IgD-negative memory B cell (primary cell): ENCODE data around the gene DAPK2. TPM values are rescaled to one million over a fixed set of nuclear protein-coding genes. Genes with fewer than 3 reads are reported as not detected.

Experiments
- H3K27ac Mint-ChIP-seq, 3 donors: one replicate each; pipeline ENCODE4 v1.8.0; 2020 to 2022; ENCODE audit warnings: mild to moderate bottlenecking in 3 of 3, mixed read lengths in 3 of 3, moderate library complexity in 1 of 3
- H3K27me3 Mint-ChIP-seq: one replicate; pipeline ENCODE4 v1.8.0; 2021; ENCODE audit warnings: mixed read lengths
- H3K36me3 Mint-ChIP-seq: one replicate; pipeline ENCODE4 v1.8.0; 2020; ENCODE audit warnings: mild to moderate bottlenecking, mixed read lengths
- H3K4me1 Mint-ChIP-seq, 3 donors: one replicate each; pipeline ENCODE4 v1.8.0; 2020 to 2022; ENCODE audit warnings: mixed read lengths in 3 of 3, mild to moderate bottlenecking in 1 of 3
- H3K4me3 Mint-ChIP-seq, 4 donors: one replicate each; pipeline ENCODE4 v1.8.0; 2020 to 2022; ENCODE audit warnings: mild to moderate bottlenecking in 4 of 4, mixed read lengths in 4 of 4, moderate library complexity in 3 of 4
- H3K9me3 Mint-ChIP-seq, 3 donors: one replicate each; pipeline ENCODE4 v1.8.0; 2020 to 2021; ENCODE audit warnings: mixed read lengths in 3 of 3, mild to moderate bottlenecking in 1 of 3
- polyA plus RNA-seq: library from polyadenylated mRNA; unstranded; fragments of 300-500 nt; fragmentation: Illumina TruSeq; gene quantifications from one replicate; pipeline ENCODE4 v1.2.3, GENCODE V29; 2021

The DAPK2 gene
- polyA plus RNA-seq, 1 donor from 2014 or later = 7.7 TPM

DNA sequence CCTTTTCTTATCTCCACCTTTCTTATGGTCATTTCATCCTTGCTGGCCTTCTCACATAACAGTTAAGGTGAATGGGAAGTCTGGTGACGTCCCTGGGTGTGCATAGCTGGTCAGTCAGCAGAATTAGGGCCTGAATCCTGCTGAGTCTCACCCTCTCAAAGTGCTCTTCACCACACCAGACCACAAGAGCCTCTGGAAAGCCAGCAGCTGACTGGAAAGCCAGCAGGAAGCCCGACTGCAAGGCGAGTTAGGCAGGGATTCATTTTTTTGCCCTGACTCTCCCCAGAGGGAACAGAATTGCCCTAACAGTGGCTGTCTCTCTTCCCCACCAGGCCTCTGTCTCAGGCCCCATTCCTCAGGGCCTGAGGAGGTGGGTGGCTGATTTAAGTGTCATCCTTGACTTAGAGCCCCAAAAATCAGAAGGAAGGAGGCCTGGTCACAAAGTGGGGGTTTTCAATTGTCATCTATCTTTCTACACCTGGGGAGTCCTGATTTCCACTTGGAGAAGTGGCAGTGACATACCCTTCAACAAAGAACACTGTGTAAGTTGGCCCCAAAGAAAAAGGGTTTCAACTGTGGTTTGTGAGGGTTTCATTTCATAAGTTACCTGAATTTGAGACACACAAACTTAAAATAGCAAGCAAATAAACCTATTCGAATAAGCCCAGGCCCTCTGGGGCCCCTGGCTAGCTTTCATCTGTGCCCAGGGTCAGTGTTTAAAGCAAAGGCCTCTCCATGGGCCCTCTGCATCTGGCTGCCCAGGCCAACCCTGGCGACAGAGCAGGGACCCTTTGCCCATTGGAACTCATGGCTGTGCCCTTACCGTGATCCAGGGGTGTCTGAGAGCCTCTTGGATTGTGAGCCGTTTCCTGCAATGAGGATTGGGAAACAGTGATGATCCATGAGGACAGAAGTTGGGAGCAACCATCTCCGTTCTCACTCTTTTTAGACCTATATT is 122.0 kb downstream of the DAPK2 start:
- Mint-ChIP-seq H3K36me3 (peaks cover 21% of the 10 kb centered on the region), H3K4me1 (peaks cover 3 to 6% (median 4%) of the 10 kb centered on the region in 3 donors), H3K27me3 (no peaks in the 10 kb centered on the region), H3K27ac (no peak overlapping the region), H3K4me3 (no peak overlapping the region), H3K9me3 (no peaks in the 10 kb centered on the region)

DNA sequence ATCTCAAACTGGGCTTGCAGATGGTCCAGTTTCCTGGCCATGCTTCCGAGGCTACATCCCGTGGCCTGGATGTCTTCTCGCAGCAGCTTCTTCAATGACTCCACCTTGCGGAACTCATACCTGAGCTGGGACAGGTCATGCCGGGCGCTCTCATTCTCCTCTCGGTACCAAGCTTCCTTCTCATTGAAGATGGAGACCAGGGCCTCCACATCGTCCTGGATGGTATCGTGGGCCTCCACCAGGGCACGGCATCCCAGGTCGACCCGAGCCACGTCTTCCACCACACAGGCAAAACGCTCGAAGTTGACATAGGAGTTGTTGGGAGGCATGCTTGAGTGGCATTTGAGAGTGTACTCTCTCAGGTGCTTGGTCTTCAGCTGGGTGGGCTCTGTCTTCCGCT is 123.4 kb downstream of the DAPK2 start:
- H3K27ac Mint-ChIP-seq = no peak overlapping the region
- no peak overlapping the region for H3K4me3 Mint-ChIP-seq
- H3K9me3 Mint-ChIP-seq = no peaks in the 10 kb centered on the region
- peaks cover 21% of the 10 kb centered on the region for H3K36me3 Mint-ChIP-seq
- no peaks in the 10 kb centered on the region for H3K27me3 Mint-ChIP-seq
- peaks cover 3 to 6% (median 4%) of the 10 kb centered on the region in 3 donors for H3K4me1 Mint-ChIP-seq

DNA sequence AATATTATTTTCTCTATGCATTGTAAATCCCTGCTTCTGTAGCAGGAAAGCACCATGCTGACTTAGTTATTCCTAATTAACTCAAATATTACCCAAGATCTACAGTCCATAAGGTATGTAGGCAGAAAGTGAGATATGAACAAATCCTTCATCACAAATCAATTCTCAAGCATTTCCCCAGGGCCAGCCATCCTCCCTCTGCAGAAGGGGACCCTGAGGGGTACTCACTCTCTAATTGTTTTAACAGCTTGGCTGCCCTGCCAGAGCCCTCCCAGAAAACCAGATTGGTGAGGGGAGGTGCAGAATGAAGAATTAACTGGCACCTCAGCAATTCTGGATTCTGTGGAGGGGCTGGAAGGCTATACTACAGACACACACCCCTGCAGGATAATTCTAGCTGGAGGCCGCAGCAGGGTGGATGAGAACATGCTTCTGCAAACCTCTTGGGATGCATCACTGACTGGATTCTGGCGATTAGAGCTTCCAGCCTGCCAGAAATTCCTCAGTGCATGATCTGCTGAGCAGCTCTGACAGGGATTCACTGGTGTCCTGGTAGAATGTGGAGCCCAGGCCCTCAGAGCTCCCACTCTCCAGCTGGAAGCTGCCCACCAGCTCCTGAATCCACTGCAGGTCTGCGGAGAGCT is 123.9 kb downstream of the DAPK2 start:
- Mint-ChIP-seq H3K27ac (no peak overlapping the region), H3K36me3 (peaks cover 24% of the 10 kb centered on the region), H3K27me3 (no peaks in the 10 kb centered on the region), H3K4me1 (peaks cover 3 to 6% (median 4%) of the 10 kb centered on the region in 3 donors), H3K4me3 (no peak overlapping the region), H3K9me3 (no peaks in the 10 kb centered on the region)

DNA sequence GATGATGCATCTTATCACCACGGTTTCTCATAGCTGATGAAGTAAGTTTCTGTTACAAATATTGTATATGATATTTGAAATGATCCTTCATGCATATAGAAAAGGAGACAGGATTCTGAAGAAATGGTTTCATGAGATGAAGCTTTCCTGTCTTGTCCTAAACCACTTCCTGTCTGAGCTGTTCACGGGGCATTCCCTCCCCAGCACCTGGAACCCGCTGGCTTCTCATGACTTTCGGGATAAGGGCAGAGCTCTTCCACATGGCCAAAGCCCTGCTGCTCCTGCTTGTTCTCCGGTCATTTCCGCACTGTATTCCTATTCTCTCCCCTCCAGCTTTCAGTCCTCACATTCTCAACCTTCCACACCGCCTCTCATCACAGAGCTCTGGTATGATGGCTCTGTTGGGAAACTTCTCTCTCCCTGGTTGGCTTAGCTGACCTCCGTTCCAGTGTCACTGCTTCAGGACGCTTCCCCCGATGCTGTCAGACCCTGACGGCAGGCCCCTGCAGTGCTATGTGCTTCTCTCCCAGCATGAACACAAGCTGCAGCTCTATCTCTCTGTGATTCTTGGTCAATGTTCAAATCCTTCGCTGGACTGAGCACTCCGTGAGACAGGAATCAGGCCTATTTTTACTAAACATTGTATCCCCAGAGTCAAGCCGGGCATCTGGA is 125.6 kb downstream of the DAPK2 start:
- H3K36me3 Mint-ChIP-seq = peaks cover 27% of the 10 kb centered on the region
- H3K27me3 Mint-ChIP-seq = no peaks in the 10 kb centered on the region
- no peak overlapping the region for H3K4me3 Mint-ChIP-seq
- no peaks in the 10 kb centered on the region for H3K9me3 Mint-ChIP-seq
- peaks cover 3 to 6% (median 4%) of the 10 kb centered on the region in 3 donors for H3K4me1 Mint-ChIP-seq
- H3K27ac Mint-ChIP-seq = peak overlapping the region in 1 of 3 donors; percentile 63

DNA sequence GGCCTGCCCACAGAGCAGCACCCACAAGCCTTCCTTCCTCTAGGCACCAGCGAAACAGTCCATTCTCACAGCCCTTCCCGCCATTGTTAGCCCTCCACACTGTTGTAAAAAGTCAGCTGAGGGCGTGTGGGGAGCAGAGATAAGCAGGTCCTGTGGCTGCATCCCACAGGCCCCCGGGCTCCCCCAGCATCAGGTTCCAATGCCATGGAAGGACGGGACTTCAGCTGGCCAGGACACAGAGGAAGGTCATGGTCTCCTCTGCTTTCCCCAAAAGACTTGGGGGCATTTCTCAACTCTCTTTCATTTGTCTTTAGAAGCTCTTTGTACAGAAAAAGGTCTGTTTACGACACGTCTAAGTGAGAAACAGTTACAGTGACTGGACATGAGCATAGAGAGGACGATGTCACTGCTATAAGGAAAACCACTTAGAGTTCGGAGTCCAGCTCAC is 127.4 kb downstream of the DAPK2 start:
- no peaks in the 10 kb centered on the region for H3K27me3 Mint-ChIP-seq
- H3K9me3 Mint-ChIP-seq = no peaks in the 10 kb centered on the region
- H3K36me3 Mint-ChIP-seq = peaks cover 27% of the 10 kb centered on the region
- H3K27ac Mint-ChIP-seq = no peak overlapping the region
- no peak overlapping the region for H3K4me3 Mint-ChIP-seq
- peaks cover 3 to 6% (median 4%) of the 10 kb centered on the region in 3 donors for H3K4me1 Mint-ChIP-seq

DNA sequence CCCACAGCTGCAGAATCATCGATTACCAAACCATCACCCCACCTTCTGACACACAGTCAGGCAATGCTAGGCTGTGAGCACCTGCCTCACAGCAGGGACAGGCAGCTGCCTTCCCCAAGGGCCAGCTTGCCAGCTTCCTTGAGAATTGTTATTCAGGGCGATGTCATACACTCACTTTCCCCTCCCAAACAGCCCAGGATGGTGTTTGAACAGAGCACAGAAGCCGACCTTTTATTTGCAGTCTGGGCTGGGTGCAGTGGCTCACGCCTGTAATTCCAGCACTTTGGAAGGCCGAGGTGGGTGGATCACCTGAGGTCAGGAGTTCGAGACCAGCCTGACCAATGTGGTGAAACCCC is 128.0 kb downstream of the DAPK2 start:
- Mint-ChIP-seq H3K4me1 (peaks cover 3 to 6% (median 4%) of the 10 kb centered on the region in 3 donors), H3K27me3 (no peaks in the 10 kb centered on the region), H3K27ac (no peak overlapping the region), H3K36me3 (peaks cover 25% of the 10 kb centered on the region), H3K9me3 (no peaks in the 10 kb centered on the region), H3K4me3 (no peak overlapping the region)

DNA sequence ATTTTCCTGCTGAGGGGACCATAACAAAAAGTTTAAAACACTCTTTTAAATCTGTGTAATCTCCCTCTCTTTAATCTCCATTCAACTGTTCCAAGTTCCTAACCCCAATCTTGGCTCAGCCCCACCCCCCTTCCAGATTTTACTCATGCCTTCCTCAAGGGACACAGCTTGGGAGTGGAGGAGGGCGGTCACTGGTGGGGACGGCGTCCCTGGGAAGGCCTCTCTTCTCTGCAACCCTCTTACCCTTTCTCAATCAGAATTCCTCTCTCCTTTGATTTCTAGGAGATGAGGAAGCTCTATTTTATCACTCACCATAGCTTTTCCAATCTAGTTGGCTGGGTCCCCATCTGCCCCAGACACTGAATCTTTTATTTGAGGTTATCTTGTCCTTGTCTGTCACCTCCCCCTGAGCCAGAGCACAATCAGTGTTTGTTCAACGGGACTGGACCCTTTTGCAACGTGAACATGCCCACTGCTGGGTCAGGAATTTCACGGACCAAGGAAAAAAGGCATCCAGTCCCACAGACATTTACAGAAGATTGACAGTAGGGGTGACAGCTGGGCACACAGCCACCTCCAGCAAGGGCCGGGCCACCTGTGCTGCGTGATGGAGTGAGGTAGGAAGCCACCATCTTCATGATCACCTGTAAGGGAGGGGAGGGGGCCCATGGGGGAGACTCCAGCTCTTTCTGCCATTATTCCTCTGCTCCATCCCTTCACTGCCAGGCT is 128.5 kb downstream of the DAPK2 start:
- Mint-ChIP-seq H3K27ac (no peak overlapping the region), H3K36me3 (peaks cover 25% of the 10 kb centered on the region), H3K9me3 (no peaks in the 10 kb centered on the region), H3K4me3 (no peak overlapping the region), H3K4me1 (peaks cover 3 to 6% (median 4%) of the 10 kb centered on the region in 3 donors), H3K27me3 (no peaks in the 10 kb centered on the region)

DNA sequence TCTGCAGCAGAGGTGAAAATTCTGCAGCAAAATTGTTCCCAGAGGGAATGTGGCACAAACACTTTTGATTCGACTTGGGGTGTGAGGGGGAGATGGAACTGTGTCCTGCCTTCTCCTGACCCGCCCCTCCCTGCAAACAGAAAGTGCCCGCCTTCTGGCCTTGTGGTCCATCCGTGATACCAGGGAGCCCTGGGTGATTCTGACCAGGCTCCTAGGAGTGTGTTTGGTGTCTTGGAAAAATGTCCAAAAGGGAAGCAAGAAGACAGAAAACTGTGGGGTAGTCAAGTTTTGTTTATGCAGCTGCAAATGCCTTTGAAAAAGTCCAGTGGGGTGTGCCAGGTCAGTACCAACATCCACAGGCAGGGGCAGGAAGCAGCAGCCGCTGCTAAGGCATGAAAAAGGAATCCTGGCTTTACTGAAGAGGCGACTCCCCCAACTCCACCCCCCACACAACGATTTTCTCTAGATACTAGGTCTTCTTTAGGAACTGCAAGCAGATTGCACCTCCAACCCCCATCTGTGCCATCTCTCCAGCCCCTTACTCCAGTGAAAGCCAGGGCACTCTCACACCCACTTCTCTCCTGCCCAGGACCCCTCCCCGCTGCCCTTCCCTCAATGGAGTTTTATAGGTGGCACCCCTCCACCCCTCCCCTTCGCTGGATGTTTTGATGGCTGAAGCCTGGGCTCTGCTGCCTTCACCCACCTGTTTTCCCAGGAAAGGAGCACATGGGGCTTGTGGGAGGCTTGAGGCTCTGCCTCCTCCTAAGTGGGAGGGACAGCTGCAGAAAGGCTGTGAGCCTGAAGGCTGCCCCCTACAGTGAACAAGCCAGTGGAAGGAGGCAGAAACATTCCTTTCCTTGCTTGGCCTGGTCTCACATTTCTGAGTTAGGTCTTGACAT is 130.2 kb downstream of the DAPK2 start:
- H3K27ac Mint-ChIP-seq = no peak overlapping the region
- no peaks in the 10 kb centered on the region for H3K27me3 Mint-ChIP-seq
- H3K36me3 Mint-ChIP-seq = peaks cover 18% of the 10 kb centered on the region
- no peaks in the 10 kb centered on the region for H3K9me3 Mint-ChIP-seq
- peaks cover 0 to 6% (median 3%) of the 10 kb centered on the region in 3 donors for H3K4me1 Mint-ChIP-seq
- H3K4me3 Mint-ChIP-seq = no peak overlapping the region

DNA sequence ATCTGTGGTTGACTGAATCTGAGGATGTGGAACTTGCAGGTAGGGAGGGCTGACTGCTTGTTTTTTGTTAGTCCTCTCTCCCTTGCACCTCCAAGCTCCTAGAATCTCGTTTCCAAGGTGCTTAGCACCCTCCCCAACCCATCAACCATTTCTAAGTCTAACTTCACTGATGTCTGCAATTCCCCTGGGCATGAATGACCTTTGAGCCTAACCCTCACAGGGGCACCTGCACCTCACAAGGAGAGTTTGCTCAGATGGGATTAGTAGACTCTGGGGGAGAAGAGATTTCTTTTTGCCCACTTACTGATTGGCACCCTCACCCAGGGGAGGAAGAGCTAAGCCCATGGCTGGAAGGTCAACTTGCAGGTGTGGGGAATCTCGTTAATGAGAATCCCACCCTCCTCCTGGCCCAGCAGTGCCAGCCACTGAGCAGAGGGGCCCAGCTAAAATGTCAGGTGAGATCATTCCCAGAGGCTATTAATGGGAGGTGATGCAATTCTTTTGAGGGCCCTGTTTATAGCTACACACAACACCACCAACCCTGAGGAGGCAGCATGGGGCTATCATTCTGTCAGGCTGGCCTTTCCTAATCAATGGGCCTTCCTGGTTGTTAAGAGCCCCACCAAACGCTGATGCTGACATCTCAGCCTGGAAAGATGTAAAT is 130.9 kb downstream of the DAPK2 start:
- Mint-ChIP-seq H3K36me3 (peaks cover 14% of the 10 kb centered on the region), H3K27ac (no peak overlapping the region), H3K9me3 (no peaks in the 10 kb centered on the region), H3K27me3 (no peaks in the 10 kb centered on the region), H3K4me1 (no peaks in the 10 kb centered on the region), H3K4me3 (no peak overlapping the region)

DNA sequence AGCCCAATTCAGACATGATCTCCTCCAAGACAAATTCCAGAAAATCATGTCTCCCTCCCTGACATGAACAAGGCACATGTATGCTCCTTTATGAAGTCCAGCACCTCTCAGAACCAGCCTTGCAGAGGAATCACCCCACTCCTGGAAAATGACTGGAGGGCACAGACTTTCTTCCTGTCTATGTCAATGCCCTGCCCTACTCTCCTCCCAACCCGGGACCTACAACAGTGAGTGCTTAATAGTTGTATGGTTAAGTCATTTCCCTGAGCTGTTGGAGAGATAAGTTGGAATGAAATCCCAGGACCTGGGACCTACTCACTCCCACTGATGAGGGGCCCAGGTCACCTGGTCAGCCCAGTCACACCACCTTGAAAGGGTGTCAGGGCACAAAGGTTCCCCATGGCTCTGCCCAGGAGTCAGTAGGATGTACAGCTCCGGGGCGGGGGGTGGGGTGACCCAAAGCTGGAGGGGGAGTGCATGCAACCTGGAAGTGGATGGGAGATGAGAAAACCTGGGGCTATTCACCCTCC is 132.4 kb downstream of the DAPK2 start:
- H3K36me3 Mint-ChIP-seq = peaks cover 8% of the 10 kb centered on the region
- no peak overlapping the region for H3K27ac Mint-ChIP-seq
- no peak overlapping the region for H3K4me3 Mint-ChIP-seq
- no peaks in the 10 kb centered on the region for H3K4me1 Mint-ChIP-seq
- no peaks in the 10 kb centered on the region for H3K9me3 Mint-ChIP-seq
- no peaks in the 10 kb centered on the region for H3K27me3 Mint-ChIP-seq

DNA sequence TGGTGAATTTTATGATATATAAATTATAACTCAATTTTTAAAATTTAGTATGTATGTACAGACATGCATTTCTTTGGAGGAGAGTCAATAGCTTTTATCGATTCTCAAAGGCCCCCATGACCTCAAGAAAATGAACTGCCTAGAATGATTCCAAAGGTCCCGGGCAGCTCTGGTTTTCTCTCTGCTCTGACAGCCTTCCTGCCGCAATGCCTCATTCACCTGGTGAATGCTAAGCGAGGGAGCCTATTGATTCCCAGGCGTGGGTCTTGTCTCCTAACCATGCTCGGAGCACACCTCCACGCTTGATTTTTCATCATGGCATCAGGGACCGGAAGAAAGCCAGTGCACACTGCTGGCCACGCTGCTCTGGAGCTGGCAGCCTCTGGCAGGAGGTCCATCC is 132.9 kb downstream of the DAPK2 start:
- no peaks in the 10 kb centered on the region for H3K27me3 Mint-ChIP-seq
- H3K36me3 Mint-ChIP-seq = peaks cover 8% of the 10 kb centered on the region
- no peaks in the 10 kb centered on the region for H3K4me1 Mint-ChIP-seq
- no peaks in the 10 kb centered on the region for H3K9me3 Mint-ChIP-seq
- no peak overlapping the region for H3K27ac Mint-ChIP-seq
- H3K4me3 Mint-ChIP-seq = no peak overlapping the region

DNA sequence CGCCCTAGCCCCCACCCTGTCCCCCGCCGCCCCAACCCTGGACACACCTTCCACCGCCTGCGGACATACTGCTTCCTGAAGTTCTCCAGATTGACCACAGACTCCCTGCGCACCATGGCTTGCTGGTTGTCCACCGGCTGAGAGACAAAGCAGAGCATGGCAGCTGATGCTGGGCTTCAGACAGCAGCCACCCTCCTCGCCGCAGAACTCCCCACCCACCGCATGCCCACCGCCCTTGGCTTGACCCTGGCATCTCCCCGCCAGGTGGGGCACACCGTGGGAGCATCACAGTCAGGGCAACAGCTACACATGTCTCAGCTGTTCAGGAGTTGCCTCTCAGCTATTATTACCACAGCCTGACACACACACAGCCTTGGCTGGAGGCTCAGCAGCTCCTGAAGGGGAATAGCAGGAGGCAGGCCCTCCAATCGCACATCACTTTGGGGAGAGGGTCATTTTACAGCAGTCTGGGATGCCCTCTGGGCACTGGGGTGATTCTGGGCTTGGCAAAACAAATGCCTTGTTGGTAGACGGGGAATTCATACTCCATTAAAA is 134.1 kb downstream of the DAPK2 start:
- Mint-ChIP-seq H3K27ac (no peak overlapping the region), H3K36me3 (peaks cover 6% of the 10 kb centered on the region), H3K4me3 (no peak overlapping the region), H3K9me3 (no peaks in the 10 kb centered on the region), H3K4me1 (peaks cover 0 to 1% (median 0%) of the 10 kb centered on the region in 3 donors), H3K27me3 (no peaks in the 10 kb centered on the region)

DNA sequence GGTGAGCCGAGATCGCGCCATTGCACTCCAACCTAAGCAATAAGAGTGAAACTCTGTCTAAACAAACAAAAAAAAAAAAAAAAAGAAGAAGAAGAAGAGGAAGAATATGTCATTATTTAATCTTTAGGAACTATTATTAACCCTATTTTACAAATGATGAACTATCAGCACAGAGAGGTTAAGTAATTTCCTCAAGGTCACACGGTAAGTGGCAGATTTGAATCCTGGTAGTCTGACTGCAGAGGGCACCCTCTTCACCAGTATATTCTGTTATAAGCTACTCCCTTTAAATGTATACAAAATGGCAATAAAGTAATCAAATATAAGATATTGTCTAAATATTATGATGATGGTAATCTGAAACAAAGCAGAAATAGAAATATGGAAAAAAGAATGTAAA is 135.1 kb downstream of the DAPK2 start:
- no peak overlapping the region for H3K4me3 Mint-ChIP-seq
- H3K27ac Mint-ChIP-seq = no peak overlapping the region
- H3K4me1 Mint-ChIP-seq = peaks cover 4 to 11% (median 9%) of the 10 kb centered on the region in 3 donors
- H3K27me3 Mint-ChIP-seq = no peaks in the 10 kb centered on the region
- H3K9me3 Mint-ChIP-seq = no peaks in the 10 kb centered on the region
- peaks cover 3% of the 10 kb centered on the region for H3K36me3 Mint-ChIP-seq
